Measurements from ENCODE around the gene KIF13A. TPM values are rescaled to one million over a fixed set of nuclear protein-coding genes. Genes with fewer than 3 reads are reported as not detected.

The KIF13A gene
- total RNA-seq, 1 experiment from 2014 or later = 0.07 TPM

GRCh38 chr6:17941318-17941717 lies 46.1 kb downstream of the KIF13A start:
- H3K36me3 ChIP-seq (ENCODE audit: insufficient read depth, low read length) = no peaks in the 10 kb centered on the region
- no peaks in the 10 kb centered on the region for H3K9me3 ChIP-seq (ENCODE audit: low read length)
- H4K20me1 ChIP-seq (ENCODE audit: insufficient read depth, low read depth, low read length) = no peaks in the 10 kb centered on the region
- H3K27me3 ChIP-seq (ENCODE audit: low read length) = no peaks in the 10 kb centered on the region
- no peak for DNase-seq
- H3K27ac ChIP-seq (ENCODE audit: low read length) = no peak overlapping the region
- H3K9me2 ChIP-seq (replicated peaks; ENCODE audit: insufficient read depth, low read length) = no peaks in the 10 kb centered on the region
- no peak overlapping the region for H2AFZ ChIP-seq (ENCODE audit: low read length)
- H3K4me3 ChIP-seq (ENCODE audit: low read length) = no peak overlapping the region
- no peaks in the 10 kb centered on the region for H3K4me1 ChIP-seq (ENCODE audit: low read length)
- H3K79me2 ChIP-seq (ENCODE audit: low read length) = no peaks in the 10 kb centered on the region
- H3K4me2 ChIP-seq (ENCODE audit: low read depth, low read length, poor library complexity, severe bottlenecking) = no peak overlapping the region
- no peak overlapping the region for H3K9ac ChIP-seq (ENCODE audit: low read length)

DNA sequence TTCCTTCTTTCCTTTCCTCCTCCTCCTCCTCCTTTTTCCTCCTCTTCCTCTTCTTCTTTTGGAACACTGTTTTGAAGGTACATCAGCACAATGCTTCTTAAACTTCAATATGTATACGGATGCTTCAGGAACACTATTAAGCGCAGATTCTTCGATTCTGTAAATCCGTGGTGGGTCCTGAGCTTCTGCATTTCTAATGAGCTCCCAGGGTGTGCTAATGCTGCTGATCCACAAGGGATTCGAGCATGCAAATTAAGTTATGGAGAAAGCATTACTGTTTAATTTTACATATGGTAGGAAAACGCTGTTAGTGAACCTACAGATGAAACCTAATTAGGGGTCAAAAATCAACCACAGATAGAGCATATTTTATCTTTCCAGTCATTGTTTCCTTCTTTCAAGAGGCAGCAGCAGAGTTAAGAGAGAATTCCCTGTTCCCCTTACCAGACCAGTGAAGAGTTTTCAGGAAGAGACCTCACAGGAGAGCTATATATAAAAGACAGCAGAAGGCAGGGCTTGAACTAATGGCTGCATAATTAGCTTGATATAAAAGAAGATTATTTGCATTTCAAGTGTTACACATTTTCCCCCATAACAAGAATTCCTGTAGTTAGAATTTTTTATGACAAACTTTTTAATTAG lies 47.2 kb downstream of the KIF13A start:
- Histone ChIP-seq H3K79me2 (ENCODE audit: low read length) (no peaks in the 10 kb centered on the region), H2AFZ (ENCODE audit: low read length) (no peak overlapping the region)

DNA sequence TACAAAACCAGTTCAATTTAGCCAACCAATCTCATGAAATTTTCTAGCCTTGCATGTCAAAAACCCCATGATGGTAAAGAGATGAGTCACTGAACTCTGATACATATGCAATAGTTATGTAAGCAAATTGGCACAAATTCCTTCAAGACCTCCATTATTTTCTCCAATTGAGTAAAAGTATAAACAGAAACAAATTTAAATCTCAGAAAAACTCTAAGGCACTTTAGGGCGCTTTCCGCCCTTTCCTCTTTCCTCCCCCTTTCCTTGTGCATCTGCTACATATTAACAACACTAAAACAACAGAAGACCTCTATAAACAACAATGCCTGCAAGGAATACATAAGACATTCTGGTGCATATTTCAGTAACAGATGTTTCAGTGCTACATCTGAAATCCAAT lies 48.5 kb downstream of the KIF13A start:
- Histone ChIP-seq H2AFZ (ENCODE audit: low read length) (no peak overlapping the region), H3K9ac (ENCODE audit: low read length) (no peak overlapping the region), H3K27ac (ENCODE audit: low read length) (no peak overlapping the region), H3K27me3 (ENCODE audit: low read length) (no peaks in the 10 kb centered on the region), H3K4me2 (ENCODE audit: low read depth, low read length, poor library complexity, severe bottlenecking) (no peak overlapping the region), H3K79me2 (ENCODE audit: low read length) (no peaks in the 10 kb centered on the region), H3K4me1 (ENCODE audit: low read length) (no peaks in the 10 kb centered on the region), H4K20me1 (ENCODE audit: insufficient read depth, low read depth, low read length) (no peaks in the 10 kb centered on the region), H3K9me2 (replicated peaks; ENCODE audit: insufficient read depth, low read length) (no peaks in the 10 kb centered on the region), H3K4me3 (ENCODE audit: low read length) (no peak overlapping the region), H3K9me3 (ENCODE audit: low read length) (no peaks in the 10 kb centered on the region), H3K36me3 (ENCODE audit: insufficient read depth, low read length) (no peaks in the 10 kb centered on the region)
- no peak for DNase-seq

More for the DNA sequence above, 47.2 kb downstream of the KIF13A start:
- H3K9me2 ChIP-seq (replicated peaks; ENCODE audit: insufficient read depth, low read length) = no peaks in the 10 kb centered on the region
- H4K20me1 ChIP-seq (ENCODE audit: insufficient read depth, low read depth, low read length) = no peaks in the 10 kb centered on the region
- no peaks in the 10 kb centered on the region for H3K9me3 ChIP-seq (ENCODE audit: low read length)
- no peak overlapping the region for H3K4me3 ChIP-seq (ENCODE audit: low read length)
- H3K4me2 ChIP-seq (ENCODE audit: low read depth, low read length, poor library complexity, severe bottlenecking) = no peak overlapping the region
- no peaks in the 10 kb centered on the region for H3K36me3 ChIP-seq (ENCODE audit: insufficient read depth, low read length)
- no peaks in the 10 kb centered on the region for H3K4me1 ChIP-seq (ENCODE audit: low read length)
- no peak for DNase-seq
- no peak overlapping the region for H3K27ac ChIP-seq (ENCODE audit: low read length)
- H3K9ac ChIP-seq (ENCODE audit: low read length) = no peak overlapping the region
- H3K27me3 ChIP-seq (ENCODE audit: low read length) = no peaks in the 10 kb centered on the region

- Histone ChIP-seq H3K4me3 (ENCODE audit: low read length) (no peak overlapping the region), H4K20me1 (ENCODE audit: insufficient read depth, low read depth, low read length) (no peaks in the 10 kb centered on the region), H2AFZ (ENCODE audit: low read length) (no peak overlapping the region), H3K4me1 (ENCODE audit: low read length) (no peaks in the 10 kb centered on the region), H3K27ac (ENCODE audit: low read length) (no peak overlapping the region), H3K79me2 (ENCODE audit: low read length) (no peaks in the 10 kb centered on the region), H3K9me2 (replicated peaks; ENCODE audit: insufficient read depth, low read length) (no peaks in the 10 kb centered on the region), H3K27me3 (ENCODE audit: low read length) (no peaks in the 10 kb centered on the region), H3K4me2 (ENCODE audit: low read depth, low read length, poor library complexity, severe bottlenecking) (no peak overlapping the region), H3K9ac (ENCODE audit: low read length) (no peak overlapping the region), H3K9me3 (ENCODE audit: low read length) (no peaks in the 10 kb centered on the region), H3K36me3 (ENCODE audit: insufficient read depth, low read length) (no peaks in the 10 kb centered on the region)
- DNase-seq = no peak
Observed at GRCh38 chr6:17935188-17936149, 52.0 kb downstream of the KIF13A start.

- no peak overlapping the region for H3K9ac ChIP-seq (ENCODE audit: low read length)
- H2AFZ ChIP-seq (ENCODE audit: low read length) = no peak overlapping the region
- H3K4me3 ChIP-seq (ENCODE audit: low read length) = no peak overlapping the region
- H3K9me3 ChIP-seq (ENCODE audit: low read length) = no peaks in the 10 kb centered on the region
- H3K79me2 ChIP-seq (ENCODE audit: low read length) = no peaks in the 10 kb centered on the region
- no peaks in the 10 kb centered on the region for H3K4me1 ChIP-seq (ENCODE audit: low read length)
- H3K27ac ChIP-seq (ENCODE audit: low read length) = no peak overlapping the region
- no peaks in the 10 kb centered on the region for H3K36me3 ChIP-seq (ENCODE audit: insufficient read depth, low read length)
- DNase-seq = no peak
- H3K27me3 ChIP-seq (ENCODE audit: low read length) = no peaks in the 10 kb centered on the region
- no peaks in the 10 kb centered on the region for H3K9me2 ChIP-seq (replicated peaks; ENCODE audit: insufficient read depth, low read length)
- no peak overlapping the region for H3K4me2 ChIP-seq (ENCODE audit: low read depth, low read length, poor library complexity, severe bottlenecking)
- no peaks in the 10 kb centered on the region for H4K20me1 ChIP-seq (ENCODE audit: insufficient read depth, low read depth, low read length)
Observed at GRCh38 chr6:17933716-17934115, 53.7 kb downstream of the KIF13A start.

DNA sequence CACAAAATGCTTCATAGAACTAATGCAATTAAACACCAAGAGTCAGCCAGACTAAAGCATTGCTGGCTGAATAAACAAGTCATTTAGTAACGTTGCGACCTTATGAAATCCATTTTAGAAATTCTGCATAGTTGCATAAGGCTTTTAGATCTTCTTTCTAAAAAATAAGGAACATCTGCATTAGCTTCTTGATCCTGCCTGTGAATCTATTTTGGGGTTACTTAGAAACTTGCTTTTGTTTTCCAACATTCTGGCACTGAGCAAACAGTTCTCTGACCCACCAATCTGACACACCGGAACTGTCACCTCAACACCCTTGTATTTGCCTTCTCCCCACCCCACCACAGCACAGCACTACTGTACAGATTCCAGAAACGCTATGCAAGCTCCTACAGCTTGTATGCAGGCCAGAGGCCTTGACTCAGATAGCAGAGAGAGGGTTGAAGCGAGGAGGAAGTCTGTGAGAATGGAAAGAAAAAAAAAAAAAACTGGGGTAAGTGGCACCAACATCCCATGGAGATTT lies 55.0 kb downstream of the KIF13A start:
- H3K9me2 ChIP-seq (replicated peaks; ENCODE audit: insufficient read depth, low read length) = no peaks in the 10 kb centered on the region
- H3K79me2 ChIP-seq (ENCODE audit: low read length) = no peaks in the 10 kb centered on the region
- H3K27ac ChIP-seq (ENCODE audit: low read length) = no peak overlapping the region
- H2AFZ ChIP-seq (ENCODE audit: low read length) = no peak overlapping the region
- no peaks in the 10 kb centered on the region for H3K4me1 ChIP-seq (ENCODE audit: low read length)
- no peak for DNase-seq
- no peaks in the 10 kb centered on the region for H4K20me1 ChIP-seq (ENCODE audit: insufficient read depth, low read depth, low read length)
- no peak overlapping the region for H3K4me3 ChIP-seq (ENCODE audit: low read length)
- no peaks in the 10 kb centered on the region for H3K9me3 ChIP-seq (ENCODE audit: low read length)
- H3K4me2 ChIP-seq (ENCODE audit: low read depth, low read length, poor library complexity, severe bottlenecking) = no peak overlapping the region
- H3K9ac ChIP-seq (ENCODE audit: low read length) = no peak overlapping the region
- H3K27me3 ChIP-seq (ENCODE audit: low read length) = no peaks in the 10 kb centered on the region
- H3K36me3 ChIP-seq (ENCODE audit: insufficient read depth, low read length) = no peaks in the 10 kb centered on the region

- H4K20me1 ChIP-seq (ENCODE audit: insufficient read depth, low read depth, low read length) = no peaks in the 10 kb centered on the region
- no peaks in the 10 kb centered on the region for H3K79me2 ChIP-seq (ENCODE audit: low read length)
- H3K4me1 ChIP-seq (ENCODE audit: low read length) = no peaks in the 10 kb centered on the region
- no peaks in the 10 kb centered on the region for H3K9me2 ChIP-seq (replicated peaks; ENCODE audit: insufficient read depth, low read length)
- H3K9me3 ChIP-seq (ENCODE audit: low read length) = no peaks in the 10 kb centered on the region
- no peak overlapping the region for H3K27ac ChIP-seq (ENCODE audit: low read length)
- no peak overlapping the region for H3K4me3 ChIP-seq (ENCODE audit: low read length)
- no peak overlapping the region for H3K4me2 ChIP-seq (ENCODE audit: low read depth, low read length, poor library complexity, severe bottlenecking)
- DNase-seq = no peak
- H3K9ac ChIP-seq (ENCODE audit: low read length) = no peak overlapping the region
- no peaks in the 10 kb centered on the region for H3K27me3 ChIP-seq (ENCODE audit: low read length)
- no peaks in the 10 kb centered on the region for H3K36me3 ChIP-seq (ENCODE audit: insufficient read depth, low read length)
- H2AFZ ChIP-seq (ENCODE audit: low read length) = no peak overlapping the region
Observed at GRCh38 chr6:17931227-17931626, 56.2 kb downstream of the KIF13A start.

- no peak overlapping the region for H3K27ac ChIP-seq (ENCODE audit: low read length)
- no peaks in the 10 kb centered on the region for H4K20me1 ChIP-seq (ENCODE audit: insufficient read depth, low read depth, low read length)
- H3K27me3 ChIP-seq (ENCODE audit: low read length) = no peaks in the 10 kb centered on the region
- no peak overlapping the region for H3K4me3 ChIP-seq (ENCODE audit: low read length)
- H2AFZ ChIP-seq (ENCODE audit: low read length) = no peak overlapping the region
- H3K9me3 ChIP-seq (ENCODE audit: low read length) = no peaks in the 10 kb centered on the region
- no peaks in the 10 kb centered on the region for H3K4me1 ChIP-seq (ENCODE audit: low read length)
- no peaks in the 10 kb centered on the region for H3K79me2 ChIP-seq (ENCODE audit: low read length)
- H3K9me2 ChIP-seq (replicated peaks; ENCODE audit: insufficient read depth, low read length) = no peaks in the 10 kb centered on the region
- no peak overlapping the region for H3K9ac ChIP-seq (ENCODE audit: low read length)
- H3K4me2 ChIP-seq (ENCODE audit: low read depth, low read length, poor library complexity, severe bottlenecking) = no peak overlapping the region
- DNase-seq = no peak
- H3K36me3 ChIP-seq (ENCODE audit: insufficient read depth, low read length) = no peaks in the 10 kb centered on the region
Observed at GRCh38 chr6:17930321-17930993, 57.0 kb downstream of the KIF13A start.

All from Karpas-422 (cell line).